ENCODE measurements around the gene PRIM1. TPM values are rescaled to one million over a fixed set of nuclear protein-coding genes. Genes with fewer than 3 reads are reported as not detected.
A peak's percentile ranks its signal among the peaks of the same experiment; 100 is the strongest.

PRIM1 gene
- polyA plus RNA-seq, 3 donors, result 3.6 to 6.3 (median 5.6) TPM

DNA sequence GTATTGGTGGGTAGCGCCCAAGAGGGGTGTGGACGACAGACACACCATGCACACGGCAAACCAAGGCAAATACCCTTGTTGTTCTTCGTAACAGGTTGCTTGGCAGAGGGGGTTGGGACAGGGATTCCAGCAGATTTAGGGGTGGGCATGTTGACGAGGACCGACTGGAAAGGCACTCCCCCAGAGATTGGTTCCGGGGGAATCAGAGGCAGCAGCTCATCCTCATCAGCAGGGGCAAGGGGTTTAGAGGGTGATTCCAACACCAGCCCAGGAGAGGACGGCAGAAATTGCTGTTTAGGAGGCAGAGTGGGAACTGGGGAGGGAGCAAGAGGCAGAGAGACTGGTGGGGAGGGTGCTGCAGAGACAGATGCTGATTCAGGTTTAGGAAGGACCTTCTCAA is 36.3 kb downstream of the PRIM1 start:
- peaks cover 84% of the 10 kb centered on the region for H4K20me1 ChIP-seq (ENCODE audit: insufficient read depth, low read length)
- H3K9ac ChIP-seq (ENCODE audit: insufficient read depth, low read length, poor library complexity, severe bottlenecking), result no peak overlapping the region
- H3K4me1 ChIP-seq (ENCODE audit: control insufficient read depth in 1 of 2, insufficient read depth in 2 of 2, low read length in 2 of 2), result peaks cover 22 to 48% of the 10 kb centered on the region in 2 donors
- H3K9me3 Mint-ChIP-seq, result no peaks in the 10 kb centered on the region
- H3K27ac Mint-ChIP-seq, result peak overlapping the region; percentile 23 to 91 (median 72)
- peaks cover 52% of the 10 kb centered on the region for H3K4me1 Mint-ChIP-seq
- DNase-seq, result no peak
- H3K9me3 ChIP-seq (replicated peaks in 1 of 2; ENCODE audit: control insufficient read depth in 1 of 2, insufficient read depth in 1 of 2, low read length in 2 of 2), result no peaks in the 10 kb centered on the region
- no peak for TF ChIP-seq CTCF (IDR thresholded peaks at IDR 0.05)
- H3K4me2 ChIP-seq (replicated peaks; ENCODE audit: extremely low read depth, low read length, poor library complexity, severe bottlenecking), result no peak overlapping the region
- H2AFZ ChIP-seq (ENCODE audit: insufficient read depth, low read depth, low read length, poor library complexity, severe bottlenecking), result no peak overlapping the region
- WGBS (ENCODE audit: insufficient coverage), result 90% methylated on average over 5 of the region's 8 CpGs
- H3K79me2 ChIP-seq (ENCODE audit: insufficient read depth, low read length), result peaks cover 66% of the 10 kb centered on the region
- peak overlapping the region in 1 of 2 donors; percentile 6 for H3K4me3 Mint-ChIP-seq
- peak overlapping the region in 1 of 2 donors; percentile 54 for H3K27ac ChIP-seq (ENCODE audit: low read depth in 1 of 2, low read length in 2 of 2)
- peaks cover 70 to 87% of the 10 kb centered on the region in 2 donors for H3K36me3 Mint-ChIP-seq
- no peak overlapping the region for H3K4me3 ChIP-seq (replicated peaks in 1 of 3; ENCODE audit: low read depth in 2 of 3, low read length in 3 of 3)
- intact Hi-C loops (cut with micrococcal nuclease), result no loop called here
- no peaks in the 10 kb centered on the region for H3K27me3 ChIP-seq (ENCODE audit: control insufficient read depth in 2 of 2, insufficient read depth in 2 of 2, low read length in 2 of 2)
- peaks cover 67 to 87% of the 10 kb centered on the region in 2 donors for H3K36me3 ChIP-seq (replicated peaks in 1 of 2; ENCODE audit: control insufficient read depth in 1 of 2, insufficient read depth in 2 of 2, low read length in 2 of 2)
- H3K27me3 Mint-ChIP-seq (ENCODE audit: low read depth in 3 of 3), result peaks cover 0 to 2% (median 0%) of the 10 kb centered on the region in 3 donors

GRCh38 chr12:56714431-56714929 is 37.6 kb downstream of the PRIM1 start:
- Histone ChIP-seq H3K9ac (ENCODE audit: insufficient read depth, low read length, poor library complexity, severe bottlenecking) (no peak overlapping the region), H3K27me3 (ENCODE audit: control insufficient read depth in 2 of 2, insufficient read depth in 2 of 2, low read length in 2 of 2) (no peaks in the 10 kb centered on the region), H2AFZ (ENCODE audit: insufficient read depth, low read depth, low read length, poor library complexity, severe bottlenecking) (no peak overlapping the region), H3K79me2 (ENCODE audit: insufficient read depth, low read length) (peaks cover 53% of the 10 kb centered on the region), H3K4me2 (replicated peaks; ENCODE audit: extremely low read depth, low read length, poor library complexity, severe bottlenecking) (no peak overlapping the region), H4K20me1 (ENCODE audit: insufficient read depth, low read length) (peaks cover 71% of the 10 kb centered on the region), H3K36me3 (replicated peaks in 1 of 2; ENCODE audit: control insufficient read depth in 1 of 2, insufficient read depth in 2 of 2, low read length in 2 of 2) (peaks cover 59 to 77% of the 10 kb centered on the region in 2 donors), H3K9me3 (replicated peaks in 1 of 2; ENCODE audit: control insufficient read depth in 1 of 2, insufficient read depth in 1 of 2, low read length in 2 of 2) (no peaks in the 10 kb centered on the region), H3K4me3 (replicated peaks in 1 of 3; ENCODE audit: low read depth in 2 of 3, low read length in 3 of 3) (no peak overlapping the region), H3K27ac (ENCODE audit: low read depth in 1 of 2, low read length in 2 of 2) (peak overlapping the region in 1 of 2 donors; percentile 5), H3K4me1 (ENCODE audit: control insufficient read depth in 1 of 2, insufficient read depth in 2 of 2, low read length in 2 of 2) (peaks cover 9 to 37% of the 10 kb centered on the region in 2 donors)
- Mint-ChIP-seq H3K4me3 (no peak overlapping the region), H3K27me3 (ENCODE audit: low read depth in 3 of 3) (peaks cover 0 to 2% (median 0%) of the 10 kb centered on the region in 3 donors), H3K36me3 (peaks cover 61 to 75% of the 10 kb centered on the region in 2 donors), H3K4me1 (peaks cover 44% of the 10 kb centered on the region), H3K27ac (peak overlapping the region in 3 of 7 donors; percentile 21 to 60 (median 32)), H3K9me3 (no peaks in the 10 kb centered on the region)
- intact Hi-C loops (cut with micrococcal nuclease), result no loop called here
- no peak for TF ChIP-seq CTCF (IDR thresholded peaks at IDR 0.05)
- DNase-seq, result no peak
- 100% methylated on average over 1 of the region's 2 CpGs for WGBS (ENCODE audit: insufficient coverage)
